ENCODE measurements around the gene TRAPPC2B. TPM values are rescaled to one million over a fixed set of nuclear protein-coding genes. Genes with fewer than 3 reads are reported as not detected.
"Not testable (repeated sequence)": the region's sequence is repeated elsewhere in the genome, so short reads cannot be mapped to it uniquely, and the experiment has no call there.

Gene TRAPPC2B
- polyA plus RNA-seq, 4 donors: 16.5 to 18.9 (median 17.8) TPM

DNA sequence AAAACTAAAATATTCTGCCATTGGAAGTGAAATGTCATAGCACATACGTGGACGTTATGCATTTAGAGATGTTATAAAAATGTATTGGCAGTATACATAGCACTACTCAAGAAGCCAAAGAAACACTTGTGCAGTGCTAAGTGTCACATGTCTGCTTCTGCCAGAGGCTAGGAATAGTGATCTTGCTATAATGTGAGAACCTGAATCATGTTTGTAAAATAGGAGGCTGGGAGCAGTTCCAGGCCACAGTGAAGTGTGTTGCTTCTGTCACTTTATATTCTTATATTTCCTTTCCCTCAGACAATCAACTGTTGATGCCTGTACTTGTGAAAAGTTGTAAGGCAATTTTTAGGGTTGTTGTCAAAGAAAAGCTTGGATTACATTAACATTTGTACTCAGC is 3.4 kb downstream of the TRAPPC2B start:
- no peak for DNase-seq (ENCODE audit: low read depth in 4 of 4, low spot score in 3 of 4)

DNA sequence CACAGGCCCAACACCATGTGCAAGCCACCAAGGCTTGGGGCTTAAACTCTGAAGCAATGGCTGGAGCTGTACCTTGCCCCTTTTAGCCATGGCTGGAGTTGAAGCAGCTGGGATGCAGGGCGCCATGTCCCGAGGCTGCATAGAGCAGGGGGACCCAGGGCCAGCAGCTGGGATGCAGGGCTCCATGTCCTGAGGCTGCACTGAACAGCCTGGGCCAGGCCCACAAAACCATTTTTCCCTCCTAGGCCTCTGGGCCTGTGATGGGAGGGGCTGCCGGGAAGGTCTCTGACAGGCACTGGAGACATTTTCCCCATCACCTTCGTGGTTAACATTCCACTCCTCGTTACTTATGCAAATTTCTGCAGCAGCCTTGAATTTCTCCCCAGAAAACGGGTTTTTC is 10.8 kb downstream of the TRAPPC2B start:
- DNase-seq (ENCODE audit: low read depth in 4 of 4, low spot score in 3 of 4): no peak

DNA sequence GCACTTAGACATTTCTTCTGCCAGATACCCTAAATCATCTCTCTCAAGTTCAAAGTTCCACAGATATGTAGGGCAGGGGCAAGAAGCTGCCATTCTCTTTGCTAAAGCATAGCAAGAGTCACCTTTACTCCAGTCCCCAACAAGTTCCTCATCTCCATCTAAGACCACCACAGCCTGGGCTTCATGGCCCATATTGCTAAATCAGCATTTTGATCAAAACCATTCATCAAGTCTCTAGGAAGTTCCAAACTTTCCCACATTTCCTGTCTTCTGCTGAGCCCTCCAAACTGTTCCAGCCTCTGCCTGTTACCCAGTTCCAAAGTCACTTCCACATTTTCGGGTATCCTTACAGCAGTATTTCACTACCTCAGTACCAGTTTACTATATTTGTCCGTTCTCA is 11.3 kb downstream of the TRAPPC2B start:
- DNase-seq (ENCODE audit: low read depth in 4 of 4, low spot score in 3 of 4): not testable (repeated sequence)

DNA sequence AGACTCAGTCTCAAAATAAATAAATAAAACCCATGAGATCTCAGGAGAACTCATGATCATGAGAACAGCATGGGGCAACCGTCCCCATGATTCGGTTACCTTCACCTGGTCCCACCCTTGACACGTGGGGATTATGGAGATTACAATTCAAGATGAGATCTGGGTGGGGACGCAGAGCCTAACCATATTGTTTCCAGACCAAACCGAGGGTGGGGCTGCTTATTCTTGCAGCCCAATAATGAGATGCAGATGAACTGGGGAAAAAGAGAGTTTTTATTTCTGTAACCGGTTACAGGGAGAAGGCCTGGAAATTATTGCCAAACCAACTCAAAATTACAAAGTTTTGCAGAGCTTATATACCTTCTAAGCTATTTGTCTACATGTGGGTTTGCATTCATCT is 12.8 kb downstream of the TRAPPC2B start:
- no peak for DNase-seq (ENCODE audit: low read depth in 4 of 4, low spot score in 3 of 4)

DNA sequence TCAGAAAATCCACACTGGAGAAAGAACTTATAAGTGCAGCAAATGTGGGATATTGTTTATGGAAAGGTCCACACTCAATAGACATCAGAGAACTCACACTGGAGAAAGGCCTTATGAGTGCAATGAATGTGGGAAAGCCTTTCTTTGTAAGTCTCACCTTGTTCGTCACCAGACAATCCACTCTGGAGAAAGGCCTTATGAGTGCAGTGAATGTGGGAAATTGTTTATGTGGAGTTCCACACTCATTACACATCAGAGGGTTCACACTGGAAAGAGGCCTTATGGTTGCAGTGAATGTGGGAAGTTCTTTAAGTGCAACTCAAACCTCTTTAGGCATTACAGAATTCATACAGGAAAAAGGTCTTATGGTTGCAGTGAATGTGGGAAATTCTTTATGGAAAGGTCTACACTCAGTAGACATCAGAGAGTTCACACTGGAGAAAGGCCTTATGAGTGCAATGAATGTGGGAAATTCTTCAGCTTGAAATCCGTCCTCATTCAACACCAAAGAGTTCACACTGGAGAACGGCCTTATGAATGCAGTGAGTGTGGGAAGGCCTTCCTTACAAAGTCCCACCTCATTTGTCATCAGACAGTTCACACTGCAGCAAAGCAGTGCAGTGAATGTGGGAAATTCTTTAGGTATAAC is 14.3 kb downstream of the TRAPPC2B start:
- DNase-seq (ENCODE audit: low read depth in 4 of 4, low spot score in 3 of 4): no peak

DNA sequence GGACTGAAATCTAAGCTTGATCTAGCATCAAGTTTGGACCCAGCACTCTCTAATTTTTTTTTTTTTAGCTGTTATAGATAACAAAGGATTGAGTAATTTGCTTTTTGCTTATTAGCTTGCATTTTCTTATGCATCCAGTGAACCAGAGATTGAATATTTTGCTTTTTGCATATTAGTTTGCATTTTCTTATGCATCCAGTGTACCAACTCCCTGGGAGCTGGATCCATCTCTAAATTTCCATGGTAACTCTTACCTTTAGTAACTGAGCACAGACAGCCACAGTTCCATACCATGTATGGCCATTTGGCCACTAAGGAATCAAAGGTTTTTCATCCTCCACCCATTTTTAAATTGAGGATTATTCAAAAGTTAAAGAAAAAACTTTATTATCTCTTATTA is 17.6 kb downstream of the TRAPPC2B start:
- DNase-seq (ENCODE audit: low read depth in 4 of 4, low spot score in 3 of 4): no peak

DNA sequence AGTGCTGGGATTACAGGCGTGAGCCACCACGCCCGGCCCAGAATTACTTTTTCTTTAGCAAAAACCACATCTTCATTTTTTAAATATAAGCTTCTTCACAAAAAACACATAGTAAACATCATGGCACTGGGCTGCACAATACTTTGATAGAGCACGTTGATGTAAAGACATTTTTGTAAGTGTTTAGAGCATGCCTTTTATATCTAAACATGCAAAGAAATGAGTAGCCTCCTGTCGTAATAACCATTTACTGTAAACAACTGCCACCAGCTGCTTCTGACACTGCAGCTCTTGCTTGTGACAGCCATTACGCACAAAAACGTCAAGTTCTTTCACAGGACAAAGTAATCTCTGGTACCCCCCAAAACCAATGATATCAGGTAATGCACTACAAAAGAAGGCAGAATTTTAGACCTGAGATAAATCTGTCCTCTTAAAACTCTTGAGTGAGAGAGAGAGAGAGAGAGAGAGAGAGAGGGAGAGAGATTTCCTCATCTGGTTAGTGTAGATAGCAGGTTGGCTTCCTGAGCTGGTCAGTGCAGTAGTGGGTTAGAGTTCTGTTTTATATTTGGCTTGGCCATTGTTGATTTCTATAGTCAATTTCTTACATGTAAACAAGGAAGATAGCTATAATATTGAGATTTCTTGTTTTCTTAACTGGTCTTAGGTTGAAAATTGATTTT is 19.6 kb downstream of the TRAPPC2B start:
- DNase-seq (ENCODE audit: low read depth in 4 of 4, low spot score in 3 of 4): no peak

DNA sequence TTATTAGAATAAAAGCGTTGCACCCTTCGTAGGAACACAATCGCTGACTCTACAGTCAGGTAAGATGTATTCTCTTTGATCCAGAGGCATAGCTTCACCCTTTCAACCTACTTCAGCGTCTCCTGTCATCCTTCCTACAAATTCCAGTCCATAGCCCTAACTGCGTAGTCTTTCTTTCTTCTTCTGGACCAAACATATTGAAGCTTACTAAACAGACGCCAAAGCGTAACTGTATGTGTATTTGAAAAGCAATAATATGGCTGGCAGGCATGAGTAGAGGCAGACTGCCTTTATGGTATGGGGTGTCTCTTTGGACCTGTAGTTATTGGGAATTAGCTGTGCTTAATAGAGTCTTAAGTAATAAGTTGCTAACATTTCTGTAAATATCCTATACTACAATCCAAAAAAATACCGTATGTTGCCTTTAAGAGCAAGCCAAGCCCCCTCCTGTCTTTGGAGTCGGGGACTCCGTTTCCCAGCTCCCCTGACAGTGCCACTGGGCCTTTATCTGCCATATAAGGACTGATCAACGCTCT is 25.9 kb downstream of the TRAPPC2B start:
- no peak for DNase-seq (ENCODE audit: low read depth in 4 of 4, low spot score in 3 of 4)

DNA sequence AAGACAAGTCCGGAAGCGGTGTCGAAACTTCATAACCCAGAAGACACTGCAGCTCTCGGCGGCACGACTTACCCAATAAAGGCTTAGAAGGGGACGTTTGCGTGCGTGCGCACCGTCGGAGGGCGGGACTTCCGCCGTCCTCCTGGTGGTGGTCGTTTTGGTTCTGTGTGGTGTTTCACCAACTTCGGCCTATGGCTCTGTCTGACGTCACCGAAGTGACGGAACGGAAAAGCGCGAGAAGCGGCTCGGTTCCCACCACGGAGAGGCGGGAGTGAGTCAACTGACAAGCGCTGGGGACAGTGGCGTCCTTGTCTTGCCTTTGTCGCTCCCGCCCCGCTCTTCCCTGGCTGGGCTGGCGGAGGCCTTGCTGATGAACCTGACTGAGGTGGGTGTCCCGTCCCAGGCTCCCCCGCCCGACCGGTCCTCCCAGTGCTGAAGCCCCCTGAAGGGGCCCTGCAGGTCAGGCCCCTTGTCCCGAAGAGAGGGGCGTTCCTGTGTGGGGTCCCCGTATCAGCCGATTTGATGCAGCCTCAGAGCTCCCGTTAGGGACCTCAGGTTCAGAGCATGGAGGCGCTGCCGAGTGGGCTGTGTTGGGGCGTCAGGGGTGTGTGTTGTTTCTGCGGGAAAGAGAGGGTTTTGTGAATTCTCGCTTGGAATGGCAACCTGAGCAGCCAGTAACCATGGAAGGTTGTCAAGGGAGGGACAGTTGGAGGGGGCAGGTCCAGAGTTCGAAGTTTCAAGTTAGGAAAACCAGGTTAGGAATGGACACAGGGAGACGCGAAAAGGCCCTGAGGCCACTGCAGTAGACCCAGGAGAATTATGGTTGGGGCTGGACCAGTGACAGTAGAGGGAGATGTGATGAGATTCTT is 26.6 kb downstream of the TRAPPC2B start, which contains the start of gene ZNF548:
Gene ZNF548, plus strand, starts transcription at position 125 of the 869 bp plus-strand sequence. Its CDS starts 246 bp downstream, at position 371.
- DNase-seq (ENCODE audit: low read depth in 4 of 4, low spot score in 3 of 4): peak; percentile 94 to 96 (median 96)

DNA sequence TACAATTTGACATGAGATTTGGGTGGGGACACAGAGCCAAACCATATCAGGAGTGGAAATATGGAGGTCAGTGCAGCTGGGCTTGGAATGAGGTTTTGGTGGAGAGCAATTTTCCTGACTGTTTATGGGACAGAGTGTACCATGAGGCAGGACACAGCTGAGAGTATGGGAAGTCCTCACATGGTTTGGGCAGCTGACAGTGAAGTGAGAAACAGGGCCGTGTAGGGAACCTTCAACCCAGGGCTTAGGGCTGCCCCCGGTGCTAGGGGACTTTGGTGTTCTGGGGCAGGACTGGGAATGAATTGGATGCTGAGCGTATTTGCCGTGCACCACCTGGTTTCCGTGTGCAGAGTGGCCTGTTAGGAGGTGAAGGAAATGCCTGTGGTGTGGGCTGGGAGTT is 32.4 kb downstream of the TRAPPC2B start:
- no peak for DNase-seq (ENCODE audit: low read depth in 4 of 4, low spot score in 3 of 4)

DNA sequence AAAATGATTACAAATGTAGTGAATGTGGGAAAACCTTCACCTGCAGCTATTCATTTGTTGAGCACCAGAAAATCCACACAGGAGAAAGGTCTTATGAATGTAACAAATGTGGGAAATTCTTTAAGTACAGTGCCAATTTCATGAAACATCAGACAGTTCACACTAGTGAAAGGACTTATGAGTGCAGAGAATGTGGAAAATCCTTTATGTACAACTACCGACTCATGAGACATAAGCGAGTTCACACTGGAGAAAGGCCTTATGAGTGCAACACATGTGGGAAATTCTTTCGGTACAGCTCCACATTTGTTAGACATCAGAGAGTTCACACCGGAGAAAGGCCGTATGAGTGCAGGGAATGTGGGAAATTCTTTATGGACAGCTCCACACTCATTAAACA is 35.5 kb downstream of the TRAPPC2B start:
- no peak for DNase-seq (ENCODE audit: low read depth in 4 of 4, low spot score in 3 of 4)

DNA sequence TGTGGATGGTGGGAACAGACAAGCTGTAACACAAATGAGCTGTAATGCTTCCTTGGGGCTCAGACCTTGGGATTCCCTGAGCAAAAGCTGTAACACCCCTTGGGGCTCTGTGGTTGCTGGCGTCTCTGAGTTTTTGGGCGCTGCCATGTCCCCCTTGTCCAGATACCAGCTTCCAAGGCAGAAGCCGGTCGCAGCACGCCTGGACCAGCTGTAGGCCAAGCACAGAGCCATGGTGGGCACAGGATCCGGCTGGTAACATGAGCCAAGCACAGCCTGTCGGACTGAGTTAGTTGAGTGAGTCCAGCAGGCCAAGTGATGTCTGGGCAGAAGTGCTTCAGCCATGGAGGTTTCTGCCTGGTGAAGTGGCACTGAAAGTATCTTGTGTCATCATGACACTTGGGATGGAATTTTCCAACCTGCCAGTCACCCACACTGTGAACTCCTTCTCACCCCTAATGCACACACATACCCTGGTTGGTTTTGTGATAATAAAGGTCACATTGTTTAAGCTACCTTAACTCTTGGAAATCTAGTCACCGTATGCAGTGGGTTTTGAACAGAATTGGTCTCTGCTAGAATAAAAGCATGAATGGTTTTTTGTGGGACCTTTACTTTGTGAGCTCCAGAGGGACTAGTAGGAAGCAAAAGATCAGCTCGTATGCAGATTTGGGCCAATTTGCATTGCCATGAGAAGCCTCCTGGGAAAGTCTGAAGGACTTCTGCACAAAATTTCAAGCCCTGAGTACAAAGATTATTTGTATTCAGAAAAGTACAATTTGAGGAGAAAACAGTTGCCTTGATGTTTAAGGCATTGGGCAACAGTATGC is 40.6 kb downstream of the TRAPPC2B start:
- no peak for DNase-seq (ENCODE audit: low read depth in 4 of 4, low spot score in 3 of 4)

DNA sequence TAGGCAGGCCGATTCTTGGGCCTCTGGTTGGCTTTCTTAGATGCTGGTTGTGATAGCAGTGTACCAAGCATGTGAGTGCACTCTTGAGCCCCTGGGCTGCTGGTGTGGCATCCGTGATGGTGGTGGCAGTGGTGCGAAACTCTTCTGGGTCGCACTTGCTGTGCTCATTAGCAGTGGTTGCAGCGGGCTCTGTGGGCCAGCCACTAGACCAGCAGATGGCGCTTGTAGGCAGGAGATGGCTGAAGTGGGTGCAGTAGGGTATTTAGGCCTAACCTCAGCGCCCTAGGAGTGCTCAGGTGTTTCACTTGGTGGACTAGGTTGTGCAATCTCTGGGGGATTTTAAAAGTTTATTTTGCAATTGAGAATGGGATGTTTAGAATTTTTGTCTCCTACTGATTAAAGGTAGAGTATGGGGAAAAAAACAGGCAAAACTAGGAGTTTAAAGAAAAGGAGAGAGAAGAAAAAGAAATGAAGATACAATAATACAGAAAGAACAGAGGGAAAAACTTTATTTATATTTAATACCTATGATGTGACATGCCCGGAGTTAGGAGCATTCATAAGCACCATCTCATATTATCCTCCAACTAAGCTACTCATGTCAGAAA is 43.3 kb downstream of the TRAPPC2B start:
- DNase-seq (ENCODE audit: low read depth in 4 of 4, low spot score in 3 of 4): peak in 1 of 4 donors; percentile 31

DNA sequence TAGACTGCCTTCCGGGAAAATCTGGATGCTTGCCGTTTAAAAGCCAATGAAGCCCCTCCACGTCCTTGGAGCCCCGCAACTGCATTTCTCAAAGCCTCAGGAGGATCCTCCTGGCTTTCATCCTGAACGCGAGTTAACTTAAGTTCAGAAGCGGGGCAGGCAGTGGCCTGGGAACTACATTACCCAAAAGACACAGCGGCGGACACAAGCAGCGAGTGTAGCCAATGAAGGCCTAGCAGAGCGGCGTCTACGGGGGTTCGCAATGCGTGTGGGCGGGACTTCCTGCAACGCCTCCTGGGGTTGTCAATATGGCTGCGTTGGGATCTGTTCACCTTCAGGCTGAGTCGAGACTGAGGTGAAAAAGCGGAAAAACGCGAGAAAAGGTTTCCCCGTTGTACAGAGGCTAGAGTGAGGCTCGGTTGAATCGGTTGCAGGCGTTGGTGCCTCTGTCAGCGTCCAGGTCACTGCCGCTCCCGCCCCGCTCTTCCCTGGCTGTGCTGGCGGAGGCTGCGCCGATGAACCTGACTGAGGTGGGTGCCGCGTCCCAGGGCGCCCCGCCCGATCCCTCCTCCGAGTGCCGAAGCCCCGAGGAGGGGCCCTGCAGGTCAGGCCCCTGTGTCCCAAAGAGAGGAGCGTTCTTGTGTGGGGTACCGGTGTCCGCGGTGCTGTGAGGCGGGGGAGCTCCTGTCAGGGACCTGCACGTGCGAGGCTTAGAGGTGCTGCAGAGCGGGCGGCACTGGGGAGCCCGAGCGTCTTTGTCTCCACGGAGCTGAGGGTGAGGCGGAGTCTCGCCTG is 47.7 kb downstream of the TRAPPC2B start, which contains the start of gene ZNF17:
Gene ZNF17, plus strand, starts transcription at position 285 of the 795 bp plus-strand sequence. CDS start 2,455 bp downstream, outside the sequence.
- DNase-seq (ENCODE audit: low read depth in 4 of 4, low spot score in 3 of 4): peak; percentile 82 to 91 (median 83)

Other genes with a start within 250 kb of the TRAPPC2B start
- not detected for gene USP29, start 243.6 kb upstream of the TRAPPC2B start, polyA plus RNA-seq (ENCODE audit: insufficient read length in 4 of 4)
- under 1 TPM in 1 of 4 donors, not detected in 3; 0.04 TPM for gene ZIM3, start 218.3 kb upstream of the TRAPPC2B start, polyA plus RNA-seq (ENCODE audit: insufficient read length in 4 of 4)
- not detected for gene DUXA, start 196.1 kb upstream of the TRAPPC2B start, polyA plus RNA-seq (ENCODE audit: insufficient read length in 4 of 4)
- 10 to 100 TPM; 18.0 to 23.1 (median 19.8) TPM for gene ZNF264, start 172.1 kb upstream of the TRAPPC2B start, polyA plus RNA-seq (ENCODE audit: insufficient read length in 4 of 4)
- gene AURKC, start 132.5 kb upstream of the TRAPPC2B start, polyA plus RNA-seq (ENCODE audit: insufficient read length in 4 of 4): 1 to 10 TPM; 1.3 to 5.1 (median 2.2) TPM
- 1 to 10 TPM; 4.7 to 5.5 (median 5.1) TPM for gene ZNF805, start 122.9 kb upstream of the TRAPPC2B start, polyA plus RNA-seq (ENCODE audit: insufficient read length in 4 of 4)
- gene ZNF460, start 83.1 kb upstream of the TRAPPC2B start, polyA plus RNA-seq (ENCODE audit: insufficient read length in 4 of 4): 1 to 10 TPM; 1.5 to 2.6 (median 2.6) TPM
- 1 to 10 TPM; 7.9 to 9.1 (median 8.6) TPM for gene ZNF543, start 43.1 kb upstream of the TRAPPC2B start, polyA plus RNA-seq (ENCODE audit: insufficient read length in 4 of 4)
- 10 to 100 TPM; 14.7 to 19.4 (median 18.2) TPM for gene ZNF304, start 12.3 kb upstream of the TRAPPC2B start, polyA plus RNA-seq (ENCODE audit: insufficient read length in 4 of 4)
- gene ZNF547, start within 50 bp of the TRAPPC2B start, polyA plus RNA-seq (ENCODE audit: insufficient read length in 4 of 4): 1 to 10 TPM; 4.5 to 6.9 (median 5.6) TPM
- gene ZNF548, start 26.3 kb downstream of the TRAPPC2B start, polyA plus RNA-seq (ENCODE audit: insufficient read length in 4 of 4): 10 to 100 TPM; 18.0 to 22.4 (median 21.1) TPM
- gene ZNF17, start 47.6 kb downstream of the TRAPPC2B start, polyA plus RNA-seq (ENCODE audit: insufficient read length in 4 of 4): 10 to 100 TPM in 3 of 4 donors, 1 to 10 TPM in 1; 9.6 to 13.7 (median 11.1) TPM
- gene ZNF749, start 71.8 kb downstream of the TRAPPC2B start, polyA plus RNA-seq (ENCODE audit: insufficient read length in 4 of 4): 10 to 100 TPM; 10.1 to 15.8 (median 12.6) TPM
- gene VN1R1, start 93.6 kb downstream of the TRAPPC2B start, polyA plus RNA-seq (ENCODE audit: insufficient read length in 4 of 4): 1 to 10 TPM; 2.5 to 4.2 (median 3.2) TPM
- 10 to 100 TPM; 18.6 to 25.4 (median 22.1) TPM for gene ZNF772, start 114.0 kb downstream of the TRAPPC2B start, polyA plus RNA-seq (ENCODE audit: insufficient read length in 4 of 4)
- 10 to 100 TPM; 17.4 to 24.3 (median 20.8) TPM for gene ZNF419, start 124.2 kb downstream of the TRAPPC2B start, polyA plus RNA-seq (ENCODE audit: insufficient read length in 4 of 4)
- gene ZNF773, start 136.4 kb downstream of the TRAPPC2B start, polyA plus RNA-seq (ENCODE audit: insufficient read length in 4 of 4): 10 to 100 TPM; 11.3 to 13.0 (median 11.6) TPM
- gene ZNF549, start 163.8 kb downstream of the TRAPPC2B start, polyA plus RNA-seq (ENCODE audit: insufficient read length in 4 of 4): 10 to 100 TPM; 12.5 to 14.7 (median 13.5) TPM
- gene ZNF550, start 196.3 kb downstream of the TRAPPC2B start, polyA plus RNA-seq (ENCODE audit: insufficient read length in 4 of 4): 10 to 100 TPM; 20.6 to 25.9 (median 22.2) TPM
- gene ZNF416, start 215.4 kb downstream of the TRAPPC2B start, polyA plus RNA-seq (ENCODE audit: insufficient read length in 4 of 4): 1 to 10 TPM; 7.8 to 9.8 (median 9.5) TPM
- 10 to 100 TPM; 16.3 to 21.1 (median 18.8) TPM for gene ZIK1, start 220.6 kb downstream of the TRAPPC2B start, polyA plus RNA-seq (ENCODE audit: insufficient read length in 4 of 4)
- 1 to 10 TPM; 4.3 to 5.3 (median 5.1) TPM for gene ZNF530, start 236.3 kb downstream of the TRAPPC2B start, polyA plus RNA-seq (ENCODE audit: insufficient read length in 4 of 4)

Data from right renal pelvis (tissue), 4 donors.